GM12891 (cell line): ENCODE results near the gene EZH1.

Experiments used
- PAX5 ChIP-seq: IDR thresholded peaks from 2 replicates; pipeline ENCODE4 v1.6.1; 2011; ENCODE audit warnings: low read length, moderate library complexity, mild to moderate bottlenecking; ENCODE audit not compliant: insufficient read depth, severe bottlenecking
- POLR2A ChIP-seq: IDR thresholded peaks from 2 replicates; pipeline ENCODE4 v1.6.1; 2011; ENCODE audit warnings: low read depth, low read length, control low read depth
- POLR2AphosphoS5 ChIP-seq: IDR thresholded peaks from 2 replicates; pipeline ENCODE4 v1.6.1; 2011; ENCODE audit warnings: low read depth, low read length, control low read depth
- SPI1 ChIP-seq: IDR thresholded peaks from 2 replicates; pipeline ENCODE4 v1.6.1; 2011; ENCODE audit warnings: low read depth, low read length, control low read depth
- TAF1 ChIP-seq: IDR thresholded peaks from 2 replicates; pipeline ENCODE4 v1.6.1; 2011; ENCODE audit warnings: low read depth, low read length, control low read depth

DNA sequence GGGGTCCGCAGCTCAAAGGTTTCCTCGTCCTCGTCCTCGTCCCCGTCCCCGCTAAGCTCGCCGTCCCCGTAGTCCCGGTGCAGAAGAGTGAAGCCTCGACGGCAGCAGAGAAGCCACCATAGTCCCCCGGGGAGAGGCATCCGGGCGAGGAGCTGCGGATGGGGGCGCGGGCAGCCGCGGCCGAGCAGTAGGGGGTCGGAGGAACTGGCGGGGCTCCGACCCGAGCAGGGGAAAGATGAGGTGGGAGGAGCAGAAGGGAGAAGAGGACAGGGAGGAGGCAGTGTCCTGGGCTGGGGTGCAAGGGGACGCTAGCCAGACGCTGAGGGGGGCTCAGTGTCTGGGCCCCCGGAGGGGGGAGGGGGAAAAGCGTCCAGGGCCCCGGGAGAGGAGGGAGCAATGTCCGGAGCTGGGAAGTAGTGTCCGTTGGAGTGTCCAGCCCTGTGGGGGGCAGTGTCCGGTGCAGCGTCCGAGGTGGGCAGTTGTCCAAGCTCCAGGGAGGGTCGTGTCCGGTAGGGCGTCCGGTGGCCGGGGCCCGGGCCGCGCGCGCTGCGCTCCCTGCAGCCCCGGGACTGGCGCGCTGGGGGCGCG, 68.3 kb downstream of the EZH1 start, which contains the start of gene PLEKHH3:
- TF ChIP-seq POLR2A, result no peak
- TF ChIP-seq POLR2AphosphoS5, result no peak
- no peak for TF ChIP-seq TAF1
- TF ChIP-seq SPI1, result no peak
- TF ChIP-seq PAX5, result no peak
